Adrenal gland (tissue), 5 donors: ENCODE data around the gene SAMD4A.

Experiments
- POLR2A ChIP-seq, 2 donors: fragments of 450-650 bp; IDR thresholded peaks; one replicate each; pipeline ENCODE4 v1.6.1; 2017; ENCODE audit warnings: antibody characterized with exemption in 2 of 2, mild to moderate bottlenecking in 2 of 2, moderate library complexity in 1 of 2
- TF ChIP-seq, protein P1 (sequence below), 6 experiments: fragments of 450-650 bp in 4 of 6; fragments of 200-600 bp in 2 of 6; sonication (generic) in 1 of 6; IDR thresholded peaks; 1 replicate in 5 of 6; 2 replicates in 1 of 6; pipeline versions ENCODE4 v1.5.1 to v1.8.0; 2016 to 2021; ENCODE audit warnings: antibody characterized with exemption in 6 of 6, mild to moderate bottlenecking in 2 of 6, moderate library complexity in 1 of 6
- donor health status: DM: no; HTN: no; CAD: no.

DNA sequence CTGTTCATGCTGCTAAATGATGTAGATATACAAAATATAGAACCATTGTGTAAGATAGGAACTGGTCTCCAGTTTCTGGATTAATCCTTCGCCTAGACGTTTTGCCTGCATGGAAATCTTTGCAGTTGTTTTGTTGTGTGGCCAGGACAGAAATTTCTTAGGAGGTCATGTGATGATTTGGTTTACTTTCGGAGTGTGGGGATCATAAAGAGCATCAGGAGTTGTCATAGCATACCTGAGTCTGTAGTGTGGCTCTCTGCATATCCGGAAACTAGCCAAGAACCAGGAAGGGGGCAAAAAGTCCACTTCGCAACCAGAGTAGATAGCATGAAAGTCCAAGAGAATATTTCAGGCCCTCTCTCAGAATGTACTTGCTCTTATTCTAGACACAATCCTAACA, 3.1 kb downstream of the SAMD4A start:
- TF ChIP-seq, protein P1, sequence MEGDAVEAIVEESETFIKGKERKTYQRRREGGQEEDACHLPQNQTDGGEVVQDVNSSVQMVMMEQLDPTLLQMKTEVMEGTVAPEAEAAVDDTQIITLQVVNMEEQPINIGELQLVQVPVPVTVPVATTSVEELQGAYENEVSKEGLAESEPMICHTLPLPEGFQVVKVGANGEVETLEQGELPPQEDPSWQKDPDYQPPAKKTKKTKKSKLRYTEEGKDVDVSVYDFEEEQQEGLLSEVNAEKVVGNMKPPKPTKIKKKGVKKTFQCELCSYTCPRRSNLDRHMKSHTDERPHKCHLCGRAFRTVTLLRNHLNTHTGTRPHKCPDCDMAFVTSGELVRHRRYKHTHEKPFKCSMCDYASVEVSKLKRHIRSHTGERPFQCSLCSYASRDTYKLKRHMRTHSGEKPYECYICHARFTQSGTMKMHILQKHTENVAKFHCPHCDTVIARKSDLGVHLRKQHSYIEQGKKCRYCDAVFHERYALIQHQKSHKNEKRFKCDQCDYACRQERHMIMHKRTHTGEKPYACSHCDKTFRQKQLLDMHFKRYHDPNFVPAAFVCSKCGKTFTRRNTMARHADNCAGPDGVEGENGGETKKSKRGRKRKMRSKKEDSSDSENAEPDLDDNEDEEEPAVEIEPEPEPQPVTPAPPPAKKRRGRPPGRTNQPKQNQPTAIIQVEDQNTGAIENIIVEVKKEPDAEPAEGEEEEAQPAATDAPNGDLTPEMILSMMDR (IDR thresholded peaks at IDR 0.05): no peak
- TF ChIP-seq POLR2A (IDR thresholded peaks at IDR 0.05): no peak
